SK-N-SH treated with all-trans-retinoic acid at 6 μM for 48 hours (cell line): ENCODE data around the gene KRT75.
"Not testable (repeated sequence)": the region's sequence is repeated elsewhere in the genome, so short reads cannot be mapped to it uniquely, and the experiment has no call there.

Source experiments
- ATAC-seq: fragments of 200-7000 bp; cut with Tn5 transposase; 3 replicates; pipeline ENCODE4 v1.9.1; 2020; ENCODE audit warnings: mild to moderate bottlenecking, moderate library complexity
- ARNTL ChIP-seq: fragments of 450-650 bp; formaldehyde crosslinking; IDR thresholded peaks from 2 replicates; pipeline ENCODE4 v1.5.0; 2020; ENCODE audit warnings: low read depth, mild to moderate bottlenecking, moderate library complexity, borderline replicate concordance
- BACH2 ChIP-seq: fragments of 250-450 bp; sonication (Bioruptor Pico); IDR thresholded peaks from 2 replicates; pipeline ENCODE4 v1.9.0; 2021; ENCODE audit warnings: mild to moderate bottlenecking, borderline replicate concordance
- CSDC2 ChIP-seq: fragments of 250-450 bp; sonication (Bioruptor Pico); IDR thresholded peaks from 2 replicates; pipeline ENCODE4 v1.5.0; 2020; ENCODE audit warnings: mild to moderate bottlenecking, moderate library complexity
- ESRRG ChIP-seq: fragments of 250-450 bp; sonication (Bioruptor Pico); IDR thresholded peaks from 2 replicates; pipeline ENCODE4 v1.6.1; 2021; ENCODE audit warnings: mild to moderate bottlenecking
- GLIS3 ChIP-seq: fragments of 250-450 bp; sonication (Bioruptor Pico); IDR thresholded peaks from 2 replicates; pipeline ENCODE4 v1.5.0; 2020; ENCODE audit warnings: mild to moderate bottlenecking, moderate library complexity
- ISL1 ChIP-seq: fragments of 250-450 bp; sonication (Bioruptor Pico); IDR thresholded peaks from 2 replicates; pipeline ENCODE4 v2.1.2; 2022; ENCODE audit warnings: mild to moderate bottlenecking, moderate library complexity
- OSR1 ChIP-seq: fragments of 250-450 bp; sonication (Bioruptor Pico); IDR thresholded peaks from 2 replicates; pipeline ENCODE4 v1.8.0; 2022; ENCODE audit warnings: moderate library complexity, mild to moderate bottlenecking, inconsistent platforms
- PPARA ChIP-seq: fragments of 250-450 bp; sonication (Bioruptor Pico); IDR thresholded peaks from 2 replicates; pipeline ENCODE4 v1.5.0; 2020; ENCODE audit warnings: mild to moderate bottlenecking, borderline replicate concordance
- RARB ChIP-seq: fragments of 250-450 bp; sonication (Bioruptor Pico); IDR thresholded peaks from 2 replicates; pipeline ENCODE4 v1.8.0; 2021; ENCODE audit warnings: mild to moderate bottlenecking, moderate library complexity
- SNAI2 ChIP-seq: fragments of 250-450 bp; sonication (Bioruptor Pico); IDR thresholded peaks from 2 replicates; pipeline ENCODE4 v1.5.0; 2020; ENCODE audit warnings: mild to moderate bottlenecking, moderate library complexity
- TCF4 ChIP-seq: fragments of 250-450 bp; sonication (Bioruptor Pico); IDR thresholded peaks from 2 replicates; pipeline ENCODE4 v1.8.0; 2021; ENCODE audit warnings: mild to moderate bottlenecking, moderate library complexity, borderline replicate concordance
- TOX ChIP-seq: fragments of 250-450 bp; sonication (Bioruptor Pico); IDR thresholded peaks from 2 replicates; pipeline ENCODE4 v1.8.0; 2021; ENCODE audit warnings: mild to moderate bottlenecking, moderate library complexity, borderline replicate concordance
- ZC3H10 ChIP-seq: fragments of 250-450 bp; sonication (Bioruptor Pico); IDR thresholded peaks from 2 replicates; pipeline ENCODE4 v1.5.1; 2021; ENCODE audit warnings: mild to moderate bottlenecking, moderate library complexity
- ZFP3 ChIP-seq: fragments of 250-450 bp; sonication (Bioruptor Pico); IDR thresholded peaks from 2 replicates; pipeline ENCODE4 v1.5.0; 2020; ENCODE audit warnings: mild to moderate bottlenecking, moderate library complexity
- ZFP30 ChIP-seq: fragments of 450-650 bp; formaldehyde crosslinking; IDR thresholded peaks from 2 replicates; pipeline ENCODE4 v1.5.0; 2022; ENCODE audit warnings: mild to moderate bottlenecking, moderate library complexity
- ZNF565 ChIP-seq: fragments of 450-650 bp; formaldehyde crosslinking; conservative IDR thresholded peaks from 2 replicates; pipeline ENCODE4 v1.5.0; 2020; ENCODE audit warnings: low read depth, mild to moderate bottlenecking, moderate library complexity
- ZNF70 ChIP-seq: fragments of 450-650 bp; formaldehyde crosslinking; IDR thresholded peaks from 2 replicates; pipeline ENCODE4 v1.5.0; 2020; ENCODE audit warnings: mild to moderate bottlenecking, moderate library complexity
- ZNF8 ChIP-seq: fragments of 450-650 bp; formaldehyde crosslinking; IDR thresholded peaks from 2 replicates; pipeline ENCODE4 v1.5.0; 2020; ENCODE audit warnings: mild to moderate bottlenecking, moderate library complexity
- TF ChIP-seq, protein P1 (sequence below): fragments of 250-450 bp; sonication (Bioruptor Pico); IDR thresholded peaks from 2 replicates; pipeline ENCODE4 v1.8.0; 2020; ENCODE audit warnings: mild to moderate bottlenecking, moderate library complexity, borderline replicate concordance
- TF ChIP-seq, protein P2 (sequence below): fragments of 250-450 bp; sonication (Bioruptor Pico); IDR thresholded peaks from 2 replicates; pipeline ENCODE4 v1.8.0; 2021; ENCODE audit warnings: low read depth, mild to moderate bottlenecking, moderate library complexity, borderline replicate concordance
- TF ChIP-seq, protein P3 (sequence below): fragments of 250-450 bp; sonication (Bioruptor Pico); IDR thresholded peaks from 2 replicates; pipeline ENCODE4 v1.5.1; 2020; ENCODE audit warnings: low read depth, mild to moderate bottlenecking, moderate library complexity

The KRT75 gene

DNA sequence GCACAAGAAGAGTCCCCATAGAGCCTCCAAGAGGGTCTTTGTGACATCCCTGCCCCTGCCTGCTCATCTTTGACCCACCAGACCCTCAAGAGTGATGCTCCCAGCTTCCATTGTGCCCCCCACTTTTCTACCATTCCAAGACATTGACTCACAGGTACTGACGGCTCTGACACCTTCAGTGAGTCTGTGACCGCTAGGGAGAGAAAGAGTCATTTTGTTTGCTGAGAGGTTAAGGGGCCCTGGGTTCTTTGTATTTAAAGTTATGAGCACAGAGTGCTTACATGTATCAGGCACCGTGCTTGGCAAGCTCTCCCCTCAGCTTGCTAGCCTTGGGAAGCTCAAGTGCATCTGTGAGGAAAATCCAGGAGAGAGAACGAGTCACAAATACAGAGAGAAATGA lies 21.0 kb downstream of the KRT75 start:
- no peak for TF ChIP-seq ZNF8 (CRISPR knock-in tag)
- no peak for TF ChIP-seq ESRRG (CRISPR knock-in tag)
- TF ChIP-seq GLIS3 (CRISPR knock-in tag), result no peak
- no peak for TF ChIP-seq ARNTL (CRISPR knock-in tag)
- TF ChIP-seq, protein P1, sequence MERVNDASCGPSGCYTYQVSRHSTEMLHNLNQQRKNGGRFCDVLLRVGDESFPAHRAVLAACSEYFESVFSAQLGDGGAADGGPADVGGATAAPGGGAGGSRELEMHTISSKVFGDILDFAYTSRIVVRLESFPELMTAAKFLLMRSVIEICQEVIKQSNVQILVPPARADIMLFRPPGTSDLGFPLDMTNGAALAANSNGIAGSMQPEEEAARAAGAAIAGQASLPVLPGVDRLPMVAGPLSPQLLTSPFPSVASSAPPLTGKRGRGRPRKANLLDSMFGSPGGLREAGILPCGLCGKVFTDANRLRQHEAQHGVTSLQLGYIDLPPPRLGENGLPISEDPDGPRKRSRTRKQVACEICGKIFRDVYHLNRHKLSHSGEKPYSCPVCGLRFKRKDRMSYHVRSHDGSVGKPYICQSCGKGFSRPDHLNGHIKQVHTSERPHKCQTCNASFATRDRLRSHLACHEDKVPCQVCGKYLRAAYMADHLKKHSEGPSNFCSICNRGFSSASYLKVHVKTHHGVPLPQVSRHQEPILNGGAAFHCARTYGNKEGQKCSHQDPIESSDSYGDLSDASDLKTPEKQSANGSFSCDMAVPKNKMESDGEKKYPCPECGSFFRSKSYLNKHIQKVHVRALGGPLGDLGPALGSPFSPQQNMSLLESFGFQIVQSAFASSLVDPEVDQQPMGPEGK (CRISPR knock-in tag), result no peak
- TF ChIP-seq, protein P2, sequence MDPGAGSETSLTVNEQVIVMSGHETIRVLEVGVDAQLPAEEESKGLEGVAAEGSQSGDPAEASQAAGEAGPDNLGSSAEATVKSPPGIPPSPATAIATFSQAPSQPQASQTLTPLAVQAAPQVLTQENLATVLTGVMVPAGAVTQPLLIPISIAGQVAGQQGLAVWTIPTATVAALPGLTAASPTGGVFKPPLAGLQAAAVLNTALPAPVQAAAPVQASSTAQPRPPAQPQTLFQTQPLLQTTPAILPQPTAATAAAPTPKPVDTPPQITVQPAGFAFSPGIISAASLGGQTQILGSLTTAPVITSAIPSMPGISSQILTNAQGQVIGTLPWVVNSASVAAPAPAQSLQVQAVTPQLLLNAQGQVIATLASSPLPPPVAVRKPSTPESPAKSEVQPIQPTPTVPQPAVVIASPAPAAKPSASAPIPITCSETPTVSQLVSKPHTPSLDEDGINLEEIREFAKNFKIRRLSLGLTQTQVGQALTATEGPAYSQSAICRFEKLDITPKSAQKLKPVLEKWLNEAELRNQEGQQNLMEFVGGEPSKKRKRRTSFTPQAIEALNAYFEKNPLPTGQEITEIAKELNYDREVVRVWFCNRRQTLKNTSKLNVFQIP (CRISPR knock-in tag), result no peak
- no peak for TF ChIP-seq ISL1 (CRISPR knock-in tag)
- no peak for TF ChIP-seq TCF4 (CRISPR knock-in tag)
- no peak for TF ChIP-seq ZFP30
- no peak for TF ChIP-seq RARB (CRISPR knock-in tag)
- TF ChIP-seq ZNF70 (CRISPR knock-in tag), result no peak
- TF ChIP-seq CSDC2, result no peak
- TF ChIP-seq, protein P3, sequence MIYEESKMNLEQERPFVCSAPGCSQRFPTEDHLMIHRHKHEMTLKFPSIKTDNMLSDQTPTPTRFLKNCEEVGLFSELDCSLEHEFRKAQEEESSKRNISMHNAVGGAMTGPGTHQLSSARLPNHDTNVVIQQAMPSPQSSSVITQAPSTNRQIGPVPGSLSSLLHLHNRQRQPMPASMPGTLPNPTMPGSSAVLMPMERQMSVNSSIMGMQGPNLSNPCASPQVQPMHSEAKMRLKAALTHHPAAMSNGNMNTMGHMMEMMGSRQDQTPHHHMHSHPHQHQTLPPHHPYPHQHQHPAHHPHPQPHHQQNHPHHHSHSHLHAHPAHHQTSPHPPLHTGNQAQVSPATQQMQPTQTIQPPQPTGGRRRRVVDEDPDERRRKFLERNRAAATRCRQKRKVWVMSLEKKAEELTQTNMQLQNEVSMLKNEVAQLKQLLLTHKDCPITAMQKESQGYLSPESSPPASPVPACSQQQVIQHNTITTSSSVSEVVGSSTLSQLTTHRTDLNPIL (CRISPR knock-in tag), result no peak
- TF ChIP-seq TOX (CRISPR knock-in tag), result no peak
- TF ChIP-seq, all 23 proteins: peak for 0
- no peak for ATAC-seq

DNA sequence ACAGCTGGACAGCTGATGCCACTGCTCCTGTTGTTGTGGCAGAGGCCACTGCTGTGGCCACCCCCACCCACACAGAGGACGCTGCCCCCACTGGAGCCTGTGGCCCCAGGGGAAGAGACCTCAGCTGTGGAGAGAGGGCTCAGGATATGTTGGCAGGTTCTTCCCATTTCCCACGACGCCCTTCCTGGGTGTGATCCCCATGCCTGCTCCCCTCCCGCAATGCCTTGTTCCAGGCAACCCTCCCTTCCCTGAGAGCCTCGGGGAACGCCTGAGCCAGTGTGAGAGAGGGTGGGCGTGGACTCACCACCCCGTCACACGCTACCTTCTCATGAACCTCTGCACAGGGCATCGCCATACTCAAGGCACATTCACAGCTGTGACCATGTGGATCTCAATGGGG lies 22.4 kb downstream of the KRT75 start:
- ATAC-seq, result no peak
- TF ChIP-seq, protein P3 (CRISPR knock-in tag), result no peak
- TF ChIP-seq ZC3H10 (CRISPR knock-in tag) (no peak), ZFP3 (CRISPR knock-in tag) (no peak), SNAI2 (no peak)
- TF ChIP-seq, protein P2 (CRISPR knock-in tag), result no peak

DNA sequence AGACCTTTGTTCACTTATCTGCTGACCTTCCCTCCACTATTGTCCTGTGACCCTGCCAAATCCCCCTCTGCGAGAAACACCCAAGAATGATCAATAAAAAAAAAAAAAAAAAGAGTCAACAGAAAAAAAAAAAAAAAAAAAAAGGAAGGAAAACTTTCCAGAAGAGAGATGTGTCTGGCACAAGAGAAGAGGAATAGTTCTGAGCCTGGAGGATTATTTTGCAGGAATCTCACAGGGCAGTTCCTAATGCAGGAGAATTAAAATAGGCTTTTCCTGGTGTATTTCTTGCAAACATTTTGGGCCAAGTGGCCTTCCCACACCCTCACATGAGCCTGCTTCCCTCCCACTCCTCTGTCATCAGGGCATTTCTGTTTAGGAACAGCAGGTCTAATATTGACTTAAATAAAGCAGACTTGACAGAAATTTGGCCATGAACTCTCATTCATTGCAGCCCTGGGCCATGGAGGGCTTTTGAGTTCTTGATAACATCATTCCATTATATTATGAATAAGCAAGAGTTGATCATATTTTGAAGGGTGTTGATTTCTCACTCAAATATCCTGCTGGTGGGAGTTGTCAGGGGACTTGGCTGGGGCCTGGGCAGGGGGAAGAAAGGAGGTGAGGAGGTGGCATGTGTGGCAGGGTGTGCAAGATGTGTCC lies 23.5 kb downstream of the KRT75 start:
- not testable (repeated sequence) for ATAC-seq

DNA sequence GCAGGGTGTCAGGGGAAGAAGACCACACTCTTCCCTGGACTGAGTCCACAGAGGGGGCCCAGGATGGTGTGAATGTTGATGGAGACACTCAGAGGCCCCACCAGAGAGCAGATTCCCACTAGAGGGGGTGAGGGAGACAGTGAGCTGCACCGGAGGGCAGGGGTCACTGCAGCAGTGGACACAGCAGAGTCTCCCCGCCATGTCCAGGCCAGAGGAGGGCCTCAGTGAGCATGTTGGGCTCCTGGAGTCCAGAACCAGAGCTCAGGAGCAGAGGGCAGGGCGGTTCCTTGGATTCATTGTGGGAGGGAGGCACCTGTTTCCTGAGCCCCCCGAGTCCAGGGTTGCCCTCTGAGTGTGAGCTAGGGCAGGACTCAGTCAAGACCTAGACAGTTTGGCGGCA lies 26.3 kb downstream of the KRT75 start:
- ATAC-seq, result no peak
- TF ChIP-seq ESRRG (CRISPR knock-in tag) (no peak), SNAI2 (no peak), ZFP3 (CRISPR knock-in tag) (no peak)
- TF ChIP-seq, all 23 proteins: peak for 0

DNA sequence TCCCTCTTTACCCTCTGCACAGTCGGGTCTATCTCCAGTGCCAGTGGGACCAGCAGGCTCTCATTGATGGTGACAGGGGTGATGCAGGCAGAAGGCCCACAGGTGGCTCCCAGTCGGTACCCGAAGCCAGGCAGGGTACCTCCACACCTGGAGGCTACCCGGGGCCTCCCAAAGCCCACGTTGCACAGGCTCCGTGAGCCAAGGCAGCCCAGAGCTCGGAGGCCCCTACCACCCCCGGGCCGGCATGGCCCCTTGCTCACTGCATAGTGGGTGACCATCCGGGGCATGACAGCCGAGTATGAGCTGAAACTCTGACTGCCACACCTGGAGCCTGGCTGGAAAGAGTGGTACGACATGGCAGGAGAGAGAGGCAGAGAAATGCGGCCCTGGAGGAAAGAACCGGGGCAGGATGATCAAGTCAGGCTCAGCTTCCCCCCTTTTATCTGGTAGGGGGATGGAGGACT lies 28.2 kb downstream of the KRT75 start, which contains the start of gene KRT82:
TSS of gene KRT82 (minus strand) at position 414 of the 464 bp plus-strand sequence. CDS start at position 356, 58 bp downstream.
- no peak for ATAC-seq
- no peak for TF ChIP-seq CSDC2
- no peak for TF ChIP-seq GLIS3 (CRISPR knock-in tag)
- no peak for TF ChIP-seq ZNF70 (CRISPR knock-in tag)
- TF ChIP-seq SNAI2, result no peak
- TF ChIP-seq BACH2 (CRISPR knock-in tag), result no peak
- TF ChIP-seq OSR1 (CRISPR knock-in tag), result no peak
- no peak for TF ChIP-seq ISL1 (CRISPR knock-in tag)
- TF ChIP-seq ZC3H10 (CRISPR knock-in tag), result no peak
- TF ChIP-seq, protein P2 (CRISPR knock-in tag), result no peak
- TF ChIP-seq ZNF565, result no peak
- no peak for TF ChIP-seq TCF4 (CRISPR knock-in tag)
- TF ChIP-seq RARB (CRISPR knock-in tag), result no peak
- TF ChIP-seq, protein P1 (CRISPR knock-in tag), result no peak
- no peak for TF ChIP-seq PPARA
